Hepatocyte (in vitro differentiated cells): ENCODE results near the gene KRTAP1-3.

Experiments
- CTCF ChIP-seq: fragments of 200-600 bp; sonication (generic); IDR thresholded peaks from 2 replicates; pipeline ENCODE4 v1.5.1; 2016; ENCODE audit warnings: antibody characterized with exemption, mild to moderate bottlenecking; ENCODE audit not compliant: poor library complexity
- EZH2 ChIP-seq: fragments of 200-600 bp; sonication (generic); IDR thresholded peaks from 2 replicates; pipeline ENCODE4 v1.6.1; 2016; ENCODE audit warnings: antibody characterized with exemption, mild to moderate bottlenecking, borderline replicate concordance

GRCh38 chr17:41015454-41015853, 19.2 kb downstream of the KRTAP1-3 start:
- TF ChIP-seq CTCF, result no peak
- no peak for TF ChIP-seq EZH2
